ENCODE measurements around the gene ZNF462.
"Not testable (repeated sequence)": the region's sequence is repeated elsewhere in the genome, so short reads cannot be mapped to it uniquely, and the experiment has no call there.

ZNF462 gene

DNA sequence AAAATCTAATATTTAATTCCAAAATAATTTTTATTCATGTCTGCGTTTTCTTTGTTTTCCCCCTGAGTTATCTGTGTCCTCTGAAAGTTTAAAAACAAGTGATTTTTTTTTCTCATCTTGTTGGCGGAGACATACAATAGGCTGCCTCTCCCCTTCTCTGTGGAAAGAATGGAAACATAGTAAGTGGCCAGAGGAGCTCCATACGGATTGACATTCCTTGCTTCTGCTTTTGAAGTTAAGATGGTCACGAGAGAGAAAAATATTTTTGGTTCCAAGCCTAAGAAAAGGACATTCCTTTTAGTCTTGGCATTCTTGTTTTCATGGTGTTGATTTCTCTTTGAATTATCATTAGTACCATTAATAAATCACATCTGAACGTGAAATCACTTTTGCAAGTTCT lies 28.3 kb downstream of the ZNF462 start:
- DNase-seq, result no peak
- no peak overlapping the region for H3K27ac Mint-ChIP-seq
- H3K4me3 Mint-ChIP-seq, result no peak overlapping the region
- no peaks in the 10 kb centered on the region for H3K27me3 Mint-ChIP-seq
- H3K4me1 Mint-ChIP-seq, result no peaks in the 10 kb centered on the region
- ATAC-seq, result no peak
- H3K9me3 Mint-ChIP-seq, result peaks cover 0 to 7% of the 10 kb centered on the region in 2 donors

DNA sequence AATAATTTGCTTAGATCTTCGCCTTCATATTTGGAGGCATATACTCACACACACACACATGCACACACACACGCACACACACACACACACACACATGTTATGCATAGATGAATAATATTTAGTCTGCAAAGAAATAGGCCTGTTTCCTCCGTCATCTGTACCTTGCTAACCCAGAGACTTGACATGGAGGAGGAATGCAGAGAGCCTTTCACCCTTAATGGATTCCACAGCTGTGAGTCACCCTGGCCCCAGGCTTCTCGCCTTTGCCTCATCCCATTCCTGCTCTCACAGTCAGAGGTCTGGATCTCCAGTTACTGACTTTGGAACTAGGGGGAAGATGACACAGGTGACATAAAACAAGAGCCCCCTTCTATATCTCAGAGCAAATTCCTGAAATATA lies 29.7 kb downstream of the ZNF462 start:
- H3K4me1 Mint-ChIP-seq, result no peaks in the 10 kb centered on the region
- no peak overlapping the region for H3K4me3 Mint-ChIP-seq
- H3K9me3 Mint-ChIP-seq, result peaks cover 0 to 7% of the 10 kb centered on the region in 2 donors
- H3K27ac Mint-ChIP-seq, result no peak overlapping the region
- ATAC-seq (no peak), DNase-seq (no peak)
- H3K27me3 Mint-ChIP-seq, result no peaks in the 10 kb centered on the region

DNA sequence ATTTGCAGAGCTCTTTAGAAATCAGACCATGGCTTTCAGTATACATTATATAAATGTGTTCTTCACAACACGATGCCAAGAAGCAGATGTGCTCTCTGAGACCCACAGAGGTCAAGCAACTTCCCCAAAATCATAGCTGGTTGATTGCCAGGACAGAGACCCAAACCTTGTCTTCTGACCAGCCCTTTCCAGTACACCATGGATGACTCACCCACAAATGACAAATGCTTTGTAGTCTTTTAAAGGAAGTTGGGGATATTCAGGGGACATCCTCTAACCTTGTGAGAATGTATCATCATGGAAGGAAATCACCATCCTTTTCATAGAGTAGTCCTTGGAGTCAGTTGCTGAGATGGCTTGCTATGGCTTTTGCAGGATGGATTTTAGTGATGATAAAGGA lies 30.1 kb downstream of the ZNF462 start:
- ATAC-seq (no peak), DNase-seq (no peak)
- Mint-ChIP-seq H3K27me3 (no peaks in the 10 kb centered on the region), H3K9me3 (peaks cover 0 to 7% of the 10 kb centered on the region in 2 donors), H3K4me3 (no peak overlapping the region), H3K27ac (no peak overlapping the region), H3K4me1 (no peaks in the 10 kb centered on the region)

DNA sequence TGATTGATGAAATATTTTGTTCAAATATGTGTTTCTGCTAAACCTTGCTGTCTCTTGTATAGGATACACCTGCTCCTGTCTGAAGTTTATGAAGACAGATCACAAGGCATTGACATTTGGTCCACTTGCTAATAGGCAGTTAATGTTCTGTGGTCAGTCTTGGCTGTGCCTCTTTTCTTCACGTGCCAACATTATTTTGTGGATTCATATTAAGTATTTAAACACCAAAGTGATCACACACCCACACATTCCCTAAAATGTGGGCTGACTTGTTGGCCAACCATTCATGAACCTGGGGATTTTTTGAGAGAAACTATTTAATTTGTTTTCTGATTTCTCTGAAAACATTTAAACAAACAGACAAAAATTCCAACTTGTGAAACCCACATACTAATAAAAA lies 33.7 kb downstream of the ZNF462 start:
- no peak overlapping the region for H3K27ac Mint-ChIP-seq
- DNase-seq (no peak), ATAC-seq (no peak)
- H3K27me3 Mint-ChIP-seq, result no peaks in the 10 kb centered on the region
- no peak overlapping the region for H3K4me3 Mint-ChIP-seq
- peaks cover 10 to 16% of the 10 kb centered on the region in 2 donors for H3K9me3 Mint-ChIP-seq
- H3K4me1 Mint-ChIP-seq, result no peaks in the 10 kb centered on the region

DNA sequence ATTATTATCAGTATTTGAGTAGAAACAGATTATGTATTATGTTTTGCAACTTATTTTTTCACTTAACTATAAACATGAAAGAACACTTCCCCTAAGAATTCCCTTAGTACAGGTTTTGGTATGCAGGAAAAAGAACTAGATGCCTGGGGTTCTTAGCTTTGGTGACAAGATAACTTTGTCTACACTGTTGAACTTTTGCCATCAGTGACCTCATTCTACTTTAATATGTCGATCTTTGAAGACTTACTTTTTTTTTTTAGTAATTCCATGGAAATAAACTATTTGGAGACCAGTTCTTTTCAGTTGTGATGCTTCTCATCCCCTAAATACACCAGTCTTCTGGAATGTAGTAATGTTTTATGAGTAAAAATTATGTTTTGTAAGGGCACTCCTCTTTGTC lies 34.3 kb downstream of the ZNF462 start:
- H3K9me3 Mint-ChIP-seq, result peaks cover 11 to 20% of the 10 kb centered on the region in 2 donors
- H3K27ac Mint-ChIP-seq, result no peak overlapping the region
- H3K4me3 Mint-ChIP-seq, result no peak overlapping the region
- no peaks in the 10 kb centered on the region for H3K4me1 Mint-ChIP-seq
- no peaks in the 10 kb centered on the region for H3K27me3 Mint-ChIP-seq
- DNase-seq (no peak), ATAC-seq (no peak)

DNA sequence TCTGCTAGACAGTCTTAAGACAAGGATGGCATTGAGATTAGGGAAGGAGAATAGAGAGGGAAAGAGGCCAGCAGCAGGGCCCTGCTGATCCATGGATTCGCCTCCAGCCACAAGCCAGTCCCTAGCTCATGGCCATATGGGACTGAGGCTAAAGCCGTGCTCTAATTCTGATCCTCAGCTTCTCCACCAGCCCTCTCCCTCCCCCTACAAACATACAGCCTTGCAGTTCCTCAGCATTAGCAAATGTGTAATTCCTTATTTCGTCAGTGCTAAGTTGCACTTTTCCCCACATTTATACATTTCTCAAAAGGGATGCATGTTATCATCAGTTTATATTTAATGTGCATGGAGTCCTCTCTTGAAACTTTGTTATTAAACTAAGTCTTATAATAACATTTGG lies 34.8 kb downstream of the ZNF462 start:
- DNase-seq (no peak), ATAC-seq (no peak)
- no peak overlapping the region for H3K4me3 Mint-ChIP-seq
- peaks cover 16 to 25% of the 10 kb centered on the region in 2 donors for H3K9me3 Mint-ChIP-seq
- no peaks in the 10 kb centered on the region for H3K27me3 Mint-ChIP-seq
- no peaks in the 10 kb centered on the region for H3K4me1 Mint-ChIP-seq
- H3K27ac Mint-ChIP-seq, result no peak overlapping the region

DNA sequence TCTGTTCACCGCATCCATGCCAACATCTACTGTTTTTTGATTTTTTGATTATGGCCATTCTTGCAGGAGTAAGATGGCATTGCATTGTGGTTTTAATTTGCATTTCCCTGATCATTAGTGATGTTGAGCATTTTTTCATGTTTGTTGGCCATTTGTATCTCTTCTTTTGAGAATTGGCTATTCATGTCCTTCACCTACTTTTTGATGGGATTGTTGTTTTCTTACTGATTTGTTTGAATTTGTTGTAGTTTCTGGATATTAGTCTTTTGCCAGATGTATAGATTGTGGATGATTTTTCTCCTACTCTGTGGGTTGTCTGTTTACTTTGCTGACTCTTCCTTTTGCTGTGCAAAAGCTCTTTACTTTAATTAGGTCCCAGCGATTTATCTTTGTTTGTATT lies 37.6 kb downstream of the ZNF462 start:
- not testable (repeated sequence) for H3K4me1 Mint-ChIP-seq, H3K27ac Mint-ChIP-seq, H3K4me3 Mint-ChIP-seq, DNase-seq, ATAC-seq, H3K27me3 Mint-ChIP-seq
- peaks cover 28 to 49% of the 10 kb centered on the region in 2 donors for H3K9me3 Mint-ChIP-seq

DNA sequence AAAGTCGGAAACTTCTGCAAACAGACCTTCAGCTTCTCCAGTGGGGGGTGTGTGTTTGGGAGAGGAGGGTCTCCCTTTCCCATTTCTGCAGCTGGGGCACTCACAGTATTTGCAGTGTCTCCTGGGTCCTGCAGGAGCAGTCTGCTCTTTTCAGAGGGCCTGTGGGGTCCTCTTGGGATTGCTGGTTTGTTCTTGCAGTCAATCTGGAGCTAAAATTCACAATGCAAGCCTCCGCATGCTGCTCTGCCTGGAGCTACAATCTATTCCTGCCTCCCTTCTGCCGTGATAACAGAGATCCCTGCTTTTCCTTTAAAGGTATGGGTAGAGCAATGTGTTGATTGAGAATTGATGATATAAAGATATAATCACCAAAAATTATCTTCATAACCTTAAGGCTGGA lies 43.2 kb downstream of the ZNF462 start:
- no peak overlapping the region for H3K27ac Mint-ChIP-seq
- H3K27me3 Mint-ChIP-seq, result no peaks in the 10 kb centered on the region
- no peak for DNase-seq
- ATAC-seq, result no peak
- H3K4me1 Mint-ChIP-seq, result no peaks in the 10 kb centered on the region
- H3K4me3 Mint-ChIP-seq, result no peak overlapping the region
- H3K9me3 Mint-ChIP-seq, result peaks cover 23 to 40% of the 10 kb centered on the region in 2 donors

DNA sequence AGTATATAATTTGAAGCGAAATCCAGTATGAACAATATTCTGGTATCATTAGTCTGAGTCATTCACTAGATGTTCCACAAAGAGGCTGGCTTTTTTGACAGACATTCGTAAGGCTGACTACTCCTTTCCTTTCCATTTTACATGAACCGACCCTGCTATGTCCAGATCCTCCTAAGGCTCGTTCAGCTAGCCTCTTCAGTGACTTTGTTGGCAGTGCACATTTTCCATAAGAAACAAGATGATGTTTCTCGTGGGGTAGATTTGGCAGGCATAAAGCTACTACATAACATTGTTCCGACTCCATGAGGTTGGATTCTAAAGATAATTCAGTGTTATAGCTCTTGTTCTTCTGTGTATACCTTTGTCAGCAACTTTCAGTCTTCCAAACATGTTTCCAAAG lies 49.0 kb downstream of the ZNF462 start:
- DNase-seq (no peak), ATAC-seq (no peak)
- Mint-ChIP-seq H3K27me3 (no peaks in the 10 kb centered on the region), H3K9me3 (no peaks in the 10 kb centered on the region), H3K27ac (no peak overlapping the region), H3K4me3 (no peak overlapping the region), H3K4me1 (no peaks in the 10 kb centered on the region)

DNA sequence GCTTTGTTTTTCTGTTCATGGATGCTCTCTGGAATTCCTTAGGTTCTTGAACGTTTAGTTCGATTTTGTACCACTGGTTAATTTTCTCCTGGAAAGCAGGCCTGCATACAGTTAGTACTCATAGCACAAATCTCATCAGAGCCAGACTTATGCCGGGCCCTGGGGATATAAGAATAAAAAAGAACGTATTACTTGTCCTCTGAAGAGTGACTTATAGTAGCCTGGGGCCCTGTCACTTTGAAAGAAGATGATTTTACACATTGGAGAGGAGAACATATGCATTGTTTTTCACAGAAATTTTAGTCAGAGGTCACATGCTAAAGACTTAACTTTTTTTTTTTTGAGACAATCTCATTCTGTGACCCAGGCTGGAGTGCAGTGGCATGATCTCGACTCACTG lies 50.3 kb downstream of the ZNF462 start:
- Mint-ChIP-seq H3K4me1 (no peaks in the 10 kb centered on the region), H3K9me3 (no peaks in the 10 kb centered on the region), H3K4me3 (no peak overlapping the region), H3K27ac (no peak overlapping the region), H3K27me3 (no peaks in the 10 kb centered on the region)
- ATAC-seq (no peak), DNase-seq (no peak)

DNA sequence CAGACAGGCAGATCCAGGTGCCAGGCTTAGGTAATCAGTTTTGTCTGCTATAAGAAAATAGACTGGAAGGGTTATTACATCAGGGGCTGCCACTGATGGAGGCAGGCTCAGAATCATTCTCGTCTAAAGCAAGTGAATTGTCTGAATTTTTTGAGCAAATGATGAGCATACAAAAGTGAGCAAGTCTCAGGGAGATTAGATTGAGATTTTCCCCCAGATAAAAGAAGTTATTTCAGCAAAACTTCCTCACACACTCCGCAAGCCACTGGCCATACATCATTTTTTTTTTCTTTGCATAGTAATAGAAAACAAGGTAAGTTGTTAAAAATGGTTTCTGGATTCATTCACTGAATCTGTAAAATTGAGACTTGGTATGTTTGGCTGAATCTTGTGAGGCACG lies 52.9 kb downstream of the ZNF462 start:
- H3K4me1 Mint-ChIP-seq, result no peaks in the 10 kb centered on the region
- no peak for DNase-seq
- no peaks in the 10 kb centered on the region for H3K27me3 Mint-ChIP-seq
- no peak for ATAC-seq
- no peaks in the 10 kb centered on the region for H3K9me3 Mint-ChIP-seq
- H3K27ac Mint-ChIP-seq, result no peak overlapping the region
- H3K4me3 Mint-ChIP-seq, result no peak overlapping the region

DNA sequence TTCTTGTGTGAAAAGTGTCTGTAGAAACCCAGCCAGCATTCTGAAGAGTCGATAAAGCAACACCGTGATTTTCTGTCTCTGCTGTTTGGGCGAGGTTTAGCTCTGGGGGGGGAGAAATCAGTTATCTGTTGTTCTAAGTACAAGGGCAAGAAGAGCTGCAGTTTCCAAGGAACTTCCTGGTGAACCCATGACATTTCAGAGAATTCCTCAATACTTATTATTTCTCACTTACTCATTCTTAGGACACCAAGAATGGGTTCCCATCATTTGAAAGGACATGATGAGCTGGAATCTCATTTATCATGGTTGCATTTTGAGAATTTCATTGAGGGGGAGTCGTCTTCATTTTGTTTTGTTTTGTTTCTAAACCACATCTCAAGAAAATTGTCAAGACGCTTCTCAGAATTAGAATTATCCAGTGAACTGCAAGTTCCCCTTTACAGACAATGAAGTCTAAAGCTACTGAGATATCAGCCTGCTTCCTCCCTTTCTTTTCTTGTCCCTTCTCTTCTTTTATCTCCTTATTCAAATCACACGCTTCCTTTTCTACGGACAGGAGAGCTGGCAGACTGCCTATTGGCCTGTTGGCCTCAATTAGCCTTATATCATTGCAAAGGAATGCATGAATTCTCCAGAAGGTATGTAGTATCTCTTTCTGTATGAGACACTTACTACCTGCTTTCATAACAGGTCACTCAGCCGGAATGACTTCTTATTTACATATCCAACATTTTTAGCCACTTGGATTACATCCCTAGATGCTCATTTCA lies 53.7 kb downstream of the ZNF462 start:
- no peaks in the 10 kb centered on the region for H3K27me3 Mint-ChIP-seq
- H3K4me3 Mint-ChIP-seq, result no peak overlapping the region
- no peaks in the 10 kb centered on the region for H3K9me3 Mint-ChIP-seq
- peaks cover 8% of the 10 kb centered on the region for H3K4me1 Mint-ChIP-seq
- no peak overlapping the region for H3K27ac Mint-ChIP-seq
- ATAC-seq (no peak), DNase-seq (no peak)

DNA sequence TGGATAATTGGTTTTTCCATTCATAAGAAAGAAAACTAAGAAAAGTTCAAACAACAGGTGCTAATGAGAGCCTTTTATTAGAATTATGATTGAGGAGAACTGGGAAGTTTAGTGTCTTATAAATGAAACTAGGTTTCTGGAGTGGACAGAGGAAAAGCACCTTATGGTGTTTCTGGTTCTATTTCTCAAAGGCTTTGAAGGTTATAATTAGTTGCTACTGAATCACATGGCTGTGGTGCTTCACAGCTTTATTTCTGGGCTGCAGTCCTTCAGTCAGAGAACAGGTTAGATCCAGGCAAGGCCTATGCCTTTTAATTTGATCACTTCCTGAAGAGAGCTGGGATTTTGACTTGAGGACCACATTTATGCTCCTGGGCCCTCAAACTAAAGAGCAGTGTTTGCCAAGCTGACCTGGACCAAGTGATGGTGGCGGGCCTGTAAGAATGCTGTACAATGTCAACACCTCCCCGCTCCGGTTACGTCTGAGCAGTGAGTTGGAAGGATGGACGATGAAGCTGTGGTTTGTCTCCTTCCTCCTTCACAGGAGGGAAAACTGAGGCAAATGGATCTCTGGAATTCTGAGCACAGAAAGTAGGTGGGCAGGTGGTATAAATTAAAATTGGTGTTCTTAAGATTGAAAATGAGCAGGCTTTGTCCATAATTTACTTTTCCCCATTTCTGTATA lies 56.0 kb downstream of the ZNF462 start:
- Mint-ChIP-seq H3K9me3 (no peaks in the 10 kb centered on the region), H3K27ac (no peak overlapping the region), H3K4me1 (peaks cover 9% of the 10 kb centered on the region), H3K27me3 (no peaks in the 10 kb centered on the region), H3K4me3 (no peak overlapping the region)
- ATAC-seq, result no peak
- DNase-seq, result no peak

DNA sequence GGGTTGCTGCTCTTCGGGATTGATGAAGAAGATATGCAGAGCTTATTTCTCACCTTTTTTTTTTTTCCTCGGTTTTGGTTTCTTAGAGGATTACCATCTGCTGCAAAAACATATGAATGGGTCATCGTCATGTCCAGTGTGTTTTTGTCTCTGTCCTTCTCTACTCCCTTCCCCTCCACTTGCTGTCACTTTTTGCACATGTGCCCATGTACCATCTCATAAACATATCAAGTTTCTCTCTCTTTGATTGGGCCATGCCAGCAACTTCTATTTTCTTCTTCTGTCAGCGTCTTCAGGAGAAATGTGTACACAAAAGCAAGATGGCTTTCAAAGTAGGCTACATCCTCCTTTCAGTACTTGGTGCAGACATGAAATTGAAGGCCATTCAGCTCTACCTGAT lies 57.1 kb downstream of the ZNF462 start:
- ATAC-seq (no peak), DNase-seq (no peak)
- Mint-ChIP-seq H3K4me1 (peaks cover 9% of the 10 kb centered on the region), H3K27ac (no peak overlapping the region), H3K4me3 (no peak overlapping the region), H3K9me3 (peaks cover 0 to 8% of the 10 kb centered on the region in 2 donors), H3K27me3 (no peaks in the 10 kb centered on the region)

DNA sequence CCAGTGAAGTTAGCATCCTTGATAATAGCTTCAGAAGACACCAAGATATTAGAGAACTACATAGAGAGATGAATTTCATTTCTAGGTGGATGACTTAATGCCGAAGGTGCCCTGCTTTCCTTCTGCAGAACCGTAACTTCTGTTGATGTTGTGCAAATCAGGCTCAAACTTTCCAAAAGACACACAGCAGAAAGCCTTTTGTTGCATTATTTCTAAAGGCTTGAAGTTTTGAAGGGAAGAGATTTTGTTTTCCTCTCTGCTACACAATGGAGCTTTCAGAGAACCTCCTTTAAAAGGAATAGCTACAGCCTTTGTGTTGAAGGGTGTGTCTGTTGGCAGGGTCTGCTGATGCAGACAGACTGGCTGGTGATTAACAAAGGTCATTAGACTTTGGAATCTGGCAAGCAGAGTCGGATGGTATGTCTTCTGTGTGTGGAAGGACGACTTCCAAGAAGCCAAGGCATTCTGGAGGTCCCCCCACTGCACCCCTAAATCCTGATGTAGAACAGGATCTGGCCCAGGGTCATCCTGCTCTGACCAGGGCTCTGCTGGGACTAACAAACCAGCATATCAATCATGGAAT lies 57.8 kb downstream of the ZNF462 start:
- H3K27ac Mint-ChIP-seq, result no peak overlapping the region
- no peak for DNase-seq

DNA sequence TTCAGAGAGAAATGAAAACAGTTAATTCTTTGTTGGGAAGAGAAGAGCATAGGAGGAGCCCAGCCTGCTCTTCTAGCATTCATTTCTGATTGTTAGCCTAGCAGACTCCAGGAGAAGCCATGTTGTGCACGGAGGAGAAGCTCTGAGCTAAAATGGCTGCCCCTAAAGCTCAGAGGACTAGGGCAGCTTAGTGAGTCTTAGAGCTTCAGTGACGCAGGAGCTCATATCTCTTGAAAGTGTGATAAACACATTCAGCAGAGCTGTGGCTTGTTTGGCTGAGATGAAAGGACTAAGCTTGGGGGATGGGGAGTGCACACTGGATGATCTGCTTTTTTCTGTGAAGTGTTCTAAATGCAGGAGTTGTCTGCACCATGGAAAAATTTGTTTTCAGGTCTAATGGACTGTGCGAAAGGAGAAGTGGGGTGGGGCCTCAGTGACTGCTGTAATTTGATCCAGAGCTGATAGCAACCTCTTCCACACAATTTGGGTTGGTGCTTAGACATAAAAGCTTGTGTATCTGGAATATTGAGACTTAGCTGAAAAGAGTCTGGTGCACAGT lies 58.5 kb downstream of the ZNF462 start:
- no peak overlapping the region for H3K4me3 Mint-ChIP-seq
- H3K27ac Mint-ChIP-seq, result no peak overlapping the region

More for the DNA sequence above, 57.8 kb downstream of the ZNF462 start:
- no peaks in the 10 kb centered on the region for H3K27me3 Mint-ChIP-seq
- ATAC-seq, result no peak
- no peak overlapping the region for H3K4me3 Mint-ChIP-seq
- peaks cover 0 to 15% of the 10 kb centered on the region in 2 donors for H3K9me3 Mint-ChIP-seq
- H3K4me1 Mint-ChIP-seq, result peaks cover 9% of the 10 kb centered on the region

More for the DNA sequence above, 58.5 kb downstream of the ZNF462 start:
- DNase-seq, result no peak
- Mint-ChIP-seq H3K4me1 (peaks cover 9% of the 10 kb centered on the region), H3K9me3 (peaks cover 0 to 18% of the 10 kb centered on the region in 2 donors), H3K27me3 (no peaks in the 10 kb centered on the region)
- peak; percentile 55 for ATAC-seq
